Activated naive CD8-positive, alpha-beta T cell treated with anti-CD3 and anti-CD28 coated beads for 36 hours (primary cell): Measurements from ENCODE around the gene AP3B1. TPM values are rescaled to one million over a fixed set of nuclear protein-coding genes. Genes with fewer than 3 reads are reported as not detected.

Experiments
- DNase-seq: peaks from one replicate; pipeline ENCODE4 v3.0.0; 2021
- H3K27ac Mint-ChIP-seq: one replicate; pipeline ENCODE4 v1.8.0; 2022; ENCODE audit warnings: mild to moderate bottlenecking, moderate library complexity, mixed read lengths
- H3K27me3 Mint-ChIP-seq: one replicate; pipeline ENCODE4 v1.8.0; 2022; ENCODE audit warnings: mild to moderate bottlenecking, mixed read lengths
- H3K36me3 Mint-ChIP-seq: one replicate; pipeline ENCODE4 v1.8.0; 2021; ENCODE audit warnings: mild to moderate bottlenecking, mixed read lengths
- H3K4me1 Mint-ChIP-seq: one replicate; pipeline ENCODE4 v1.8.0; 2021; ENCODE audit warnings: mixed read lengths
- H3K4me3 Mint-ChIP-seq: one replicate; pipeline ENCODE4 v1.8.0; 2022; ENCODE audit warnings: mild to moderate bottlenecking, moderate library complexity, mixed read lengths
- H3K9me3 Mint-ChIP-seq: one replicate; pipeline ENCODE4 v1.8.0; 2022; ENCODE audit warnings: mixed read lengths
- total RNA-seq, 2 experiments: library from RNA; stranded (reverse); gene quantifications; one replicate each; pipeline ENCODE4 v1.2.3, GENCODE V29; 2021

AP3B1 gene
- total RNA-seq, 2 experiments from 2014 or later, result 36.6 to 36.7 TPM

DNA sequence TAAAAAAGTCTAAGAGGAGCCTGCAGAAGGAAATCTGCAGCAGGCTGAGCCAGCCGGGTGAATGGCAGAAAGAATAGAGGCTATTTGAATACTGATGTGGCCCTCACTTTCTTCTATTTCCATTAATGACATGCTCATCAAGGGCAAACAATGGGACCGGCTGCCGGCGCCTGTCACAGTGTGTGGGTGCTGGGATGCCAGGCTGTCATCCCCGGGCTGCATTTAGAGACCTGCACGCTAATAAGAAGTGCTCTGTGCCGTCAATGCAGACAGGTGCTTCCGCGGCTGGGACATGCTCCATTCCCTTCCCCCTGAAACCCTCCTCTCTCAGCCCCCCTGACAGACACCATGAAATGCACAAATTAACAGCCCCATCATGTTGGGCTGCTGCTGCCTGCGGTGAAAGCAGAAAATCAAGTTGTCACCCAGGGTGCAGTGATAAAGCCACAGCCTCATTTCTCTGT is 300.6 kb downstream of the AP3B1 start:
- peaks cover 3% of the 10 kb centered on the region for H3K4me1 Mint-ChIP-seq

GRCh38 chr5:77993141-77993854 is 301.2 kb downstream of the AP3B1 start:
- Mint-ChIP-seq H3K9me3 (no peaks in the 10 kb centered on the region), H3K4me3 (no peak overlapping the region), H3K4me1 (peaks cover 3% of the 10 kb centered on the region), H3K36me3 (peaks cover 2% of the 10 kb centered on the region), H3K27ac (no peak overlapping the region), H3K27me3 (no peaks in the 10 kb centered on the region)
- DNase-seq, result no peak

More for the DNA sequence above, 300.6 kb downstream of the AP3B1 start:
- H3K27ac Mint-ChIP-seq, result no peak overlapping the region
- peaks cover 3% of the 10 kb centered on the region for H3K36me3 Mint-ChIP-seq
- no peaks in the 10 kb centered on the region for H3K27me3 Mint-ChIP-seq
- no peaks in the 10 kb centered on the region for H3K9me3 Mint-ChIP-seq
- DNase-seq, result no peak
- no peak overlapping the region for H3K4me3 Mint-ChIP-seq

- no peak for DNase-seq
- Mint-ChIP-seq H3K36me3 (no peaks in the 10 kb centered on the region), H3K4me3 (no peak overlapping the region), H3K27me3 (no peaks in the 10 kb centered on the region), H3K27ac (no peak overlapping the region), H3K4me1 (peaks cover 3% of the 10 kb centered on the region), H3K9me3 (no peaks in the 10 kb centered on the region)
These were observed 303.4 kb downstream of the AP3B1 start for GRCh38 chr5:77991084-77991483.

DNA sequence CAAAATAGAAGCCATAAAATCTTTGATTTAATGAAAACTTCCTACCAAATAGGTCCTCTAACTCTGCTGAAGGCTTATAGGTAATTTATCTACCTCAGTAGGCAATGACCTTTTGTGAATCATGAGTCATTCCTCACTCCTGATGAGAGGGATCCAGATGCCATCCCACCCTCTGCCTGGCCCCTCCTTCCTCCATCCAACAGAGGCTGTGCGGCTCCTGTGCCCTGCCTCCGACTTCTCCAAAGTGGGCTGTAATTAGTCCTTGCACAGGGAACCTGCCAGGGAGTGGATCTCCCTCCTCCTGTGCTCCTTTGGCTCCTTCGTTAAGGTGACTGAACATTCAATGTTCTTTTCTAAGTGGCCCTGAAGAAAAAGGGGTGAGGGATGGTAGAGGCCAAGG is 304.5 kb downstream of the AP3B1 start:
- Mint-ChIP-seq H3K27me3 (no peaks in the 10 kb centered on the region), H3K27ac (no peak overlapping the region), H3K4me1 (peaks cover 3% of the 10 kb centered on the region), H3K36me3 (no peaks in the 10 kb centered on the region), H3K9me3 (no peaks in the 10 kb centered on the region), H3K4me3 (no peak overlapping the region)
- no peak for DNase-seq

DNA sequence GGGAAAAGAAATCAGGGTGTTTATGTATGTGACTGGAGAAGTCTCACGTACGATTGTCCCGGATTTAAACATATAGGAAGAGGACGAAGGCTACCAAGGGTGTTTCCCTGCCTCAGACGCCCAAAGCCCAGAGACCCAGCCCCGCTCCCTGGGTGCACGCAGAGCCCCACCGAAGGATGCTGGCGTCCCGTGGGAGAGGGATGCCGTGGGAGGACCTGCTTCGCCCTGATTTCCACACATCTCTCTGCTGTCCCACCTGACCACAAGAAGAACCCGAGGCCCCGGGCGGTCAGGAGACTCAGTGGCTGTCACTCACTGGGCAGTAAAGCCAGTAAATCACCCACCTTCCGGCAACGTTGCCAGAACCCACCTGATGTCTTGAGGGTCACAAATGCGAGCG is 306.5 kb downstream of the AP3B1 start:
- no peaks in the 10 kb centered on the region for H3K36me3 Mint-ChIP-seq
- DNase-seq, result no peak
- H3K4me1 Mint-ChIP-seq, result peaks cover 3% of the 10 kb centered on the region
- no peak overlapping the region for H3K27ac Mint-ChIP-seq
- no peak overlapping the region for H3K4me3 Mint-ChIP-seq
- H3K27me3 Mint-ChIP-seq, result no peaks in the 10 kb centered on the region
- no peaks in the 10 kb centered on the region for H3K9me3 Mint-ChIP-seq

DNA sequence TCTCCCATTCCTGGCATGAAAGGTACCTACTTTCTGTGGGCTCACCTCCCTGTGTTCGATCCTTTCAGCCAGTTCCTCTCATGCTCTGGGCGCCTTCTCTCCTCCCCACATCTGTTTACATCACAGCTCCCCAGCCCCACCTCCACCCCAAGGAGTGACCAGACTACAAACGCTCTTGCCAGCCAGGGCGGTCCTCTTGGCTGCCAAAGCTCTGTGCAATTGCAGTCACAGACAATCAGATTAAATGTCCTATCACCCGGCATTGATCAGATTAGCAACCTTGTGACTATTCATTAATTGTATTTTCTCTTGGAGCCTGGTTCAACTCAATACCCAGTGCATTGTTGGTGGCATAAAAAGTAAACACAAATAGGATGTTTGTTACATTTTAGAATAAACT is 307.2 kb downstream of the AP3B1 start:
- peaks cover 3% of the 10 kb centered on the region for H3K4me1 Mint-ChIP-seq
- H3K36me3 Mint-ChIP-seq, result no peaks in the 10 kb centered on the region
- no peak overlapping the region for H3K4me3 Mint-ChIP-seq
- H3K27me3 Mint-ChIP-seq, result no peaks in the 10 kb centered on the region
- DNase-seq, result no peak
- no peaks in the 10 kb centered on the region for H3K9me3 Mint-ChIP-seq
- no peak overlapping the region for H3K27ac Mint-ChIP-seq

GRCh38 chr5:77986261-77986660 is 308.2 kb downstream of the AP3B1 start:
- peaks cover 4% of the 10 kb centered on the region for H3K27me3 Mint-ChIP-seq
- no peak for DNase-seq
- no peaks in the 10 kb centered on the region for H3K36me3 Mint-ChIP-seq
- no peak overlapping the region for H3K27ac Mint-ChIP-seq
- peaks cover 3% of the 10 kb centered on the region for H3K4me1 Mint-ChIP-seq
- H3K9me3 Mint-ChIP-seq, result no peaks in the 10 kb centered on the region
- no peak overlapping the region for H3K4me3 Mint-ChIP-seq

DNA sequence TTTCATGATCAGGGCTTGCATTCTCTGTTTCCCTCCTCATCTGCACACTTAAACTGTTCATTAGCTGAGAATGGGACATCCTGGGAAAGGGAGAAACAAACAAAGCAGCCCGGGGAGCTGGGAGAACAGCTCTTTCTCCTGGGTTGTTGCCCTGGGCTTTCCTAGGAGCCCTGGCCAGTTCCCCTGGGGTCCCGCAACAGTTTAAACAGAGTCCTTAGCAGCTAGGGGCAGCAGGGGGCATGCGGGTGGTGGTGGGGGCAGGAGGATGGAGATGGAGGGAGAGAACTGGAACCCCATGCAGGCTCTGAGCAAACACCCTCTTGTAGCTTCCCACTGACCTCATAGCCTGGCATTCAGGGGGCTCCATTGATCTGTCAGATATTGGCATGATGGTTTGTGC is 309.3 kb downstream of the AP3B1 start:
- DNase-seq, result no peak
- Mint-ChIP-seq H3K27ac (no peak overlapping the region), H3K36me3 (no peaks in the 10 kb centered on the region), H3K27me3 (peaks cover 12% of the 10 kb centered on the region), H3K4me1 (peaks cover 3% of the 10 kb centered on the region), H3K4me3 (no peak overlapping the region), H3K9me3 (no peaks in the 10 kb centered on the region)

GRCh38 chr5:77984587-77984986 is 309.9 kb downstream of the AP3B1 start:
- Mint-ChIP-seq H3K36me3 (no peaks in the 10 kb centered on the region), H3K27ac (no peak overlapping the region), H3K27me3 (peaks cover 19% of the 10 kb centered on the region), H3K9me3 (no peaks in the 10 kb centered on the region), H3K4me1 (no peaks in the 10 kb centered on the region), H3K4me3 (no peak overlapping the region)
- DNase-seq, result no peak

DNA sequence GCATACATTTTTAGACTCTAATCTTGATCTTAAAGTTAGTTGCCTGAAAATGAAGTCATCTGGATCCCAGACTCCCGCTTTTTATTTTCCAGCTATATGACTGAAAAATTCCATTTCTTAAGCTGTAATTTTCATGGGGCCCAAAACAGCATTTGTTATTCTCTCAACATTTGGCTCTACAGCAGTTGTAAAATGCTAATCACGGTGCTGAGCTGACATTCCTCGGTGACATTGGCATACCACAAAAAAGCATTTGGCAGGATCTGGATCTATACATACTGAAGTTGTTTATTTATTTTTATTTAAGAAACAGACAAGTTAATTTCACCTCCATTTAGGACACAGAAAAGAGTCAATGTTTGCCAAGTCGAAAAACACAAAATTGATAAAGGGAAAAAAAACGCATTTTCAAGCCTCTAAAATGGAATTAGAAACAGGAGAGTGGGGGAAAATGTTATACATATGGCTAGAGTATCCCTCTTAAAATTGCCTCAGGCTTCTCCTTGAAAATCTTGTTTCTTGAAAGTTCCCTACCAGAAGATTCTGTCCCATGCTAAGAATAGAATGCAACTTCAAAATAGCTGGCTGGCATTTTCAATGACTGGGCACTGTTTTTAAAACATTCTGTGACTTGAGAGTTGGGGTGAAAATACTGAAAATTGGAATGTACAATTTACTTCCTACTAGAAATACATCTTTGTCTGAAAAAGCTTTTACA is 310.9 kb downstream of the AP3B1 start:
- Mint-ChIP-seq H3K4me1 (no peaks in the 10 kb centered on the region), H3K36me3 (no peaks in the 10 kb centered on the region), H3K27ac (no peak overlapping the region), H3K9me3 (no peaks in the 10 kb centered on the region), H3K27me3 (peaks cover 19% of the 10 kb centered on the region), H3K4me3 (no peak overlapping the region)
- DNase-seq, result no peak

- Mint-ChIP-seq H3K4me3 (no peak overlapping the region), H3K4me1 (no peaks in the 10 kb centered on the region), H3K9me3 (no peaks in the 10 kb centered on the region), H3K36me3 (no peaks in the 10 kb centered on the region), H3K27me3 (peaks cover 26% of the 10 kb centered on the region), H3K27ac (no peak overlapping the region)
- DNase-seq, result no peak
These were observed 312.7 kb downstream of the AP3B1 start for GRCh38 chr5:77981820-77982219.

DNA sequence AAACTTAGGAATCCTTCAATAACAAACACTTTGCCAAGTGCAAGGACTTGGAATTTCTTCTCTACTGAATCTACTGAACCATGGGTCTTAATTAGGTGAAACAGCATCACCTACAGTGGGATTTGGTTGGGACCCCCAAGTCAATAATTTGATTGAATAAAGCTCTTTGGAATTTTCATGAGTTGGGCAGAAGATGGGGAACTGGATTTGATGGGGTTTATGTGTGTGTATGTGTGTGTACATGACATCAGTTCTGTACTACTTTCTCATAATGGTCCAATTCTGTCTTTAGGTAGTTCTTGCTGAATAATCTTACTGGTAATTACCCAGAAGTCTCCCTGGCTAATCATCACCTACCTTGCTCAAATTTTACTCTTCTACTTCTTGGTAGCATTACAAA is 319.9 kb downstream of the AP3B1 start:
- H3K27ac Mint-ChIP-seq, result no peak overlapping the region
- no peak for DNase-seq
- peaks cover 14% of the 10 kb centered on the region for H3K4me1 Mint-ChIP-seq
- H3K27me3 Mint-ChIP-seq, result peaks cover 70% of the 10 kb centered on the region
- H3K36me3 Mint-ChIP-seq, result no peaks in the 10 kb centered on the region
- no peaks in the 10 kb centered on the region for H3K9me3 Mint-ChIP-seq
- no peak overlapping the region for H3K4me3 Mint-ChIP-seq

DNA sequence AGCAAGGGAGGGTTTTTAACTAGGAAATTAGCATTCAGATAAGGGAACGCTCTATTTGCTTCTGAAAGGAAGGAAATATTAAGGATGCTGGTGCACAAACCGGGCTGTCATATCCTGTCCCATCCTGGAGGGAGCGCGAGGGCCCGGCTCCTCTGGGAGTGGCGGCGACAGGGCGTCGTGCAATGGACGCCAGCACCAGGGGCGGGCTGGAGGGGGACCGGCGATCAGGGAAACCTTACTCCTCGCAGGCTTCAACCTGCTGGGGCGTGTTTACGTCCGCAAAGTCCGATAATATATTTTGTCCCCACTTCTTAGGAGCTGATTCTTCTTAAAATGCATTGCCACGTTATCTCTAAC is 321.3 kb downstream of the AP3B1 start:
- Mint-ChIP-seq H3K27me3 (peaks cover 78% of the 10 kb centered on the region), H3K27ac (no peak overlapping the region), H3K9me3 (no peaks in the 10 kb centered on the region), H3K36me3 (no peaks in the 10 kb centered on the region), H3K4me1 (peaks cover 14% of the 10 kb centered on the region), H3K4me3 (peak overlapping the region; percentile 69)
- DNase-seq, result no peak

DNA sequence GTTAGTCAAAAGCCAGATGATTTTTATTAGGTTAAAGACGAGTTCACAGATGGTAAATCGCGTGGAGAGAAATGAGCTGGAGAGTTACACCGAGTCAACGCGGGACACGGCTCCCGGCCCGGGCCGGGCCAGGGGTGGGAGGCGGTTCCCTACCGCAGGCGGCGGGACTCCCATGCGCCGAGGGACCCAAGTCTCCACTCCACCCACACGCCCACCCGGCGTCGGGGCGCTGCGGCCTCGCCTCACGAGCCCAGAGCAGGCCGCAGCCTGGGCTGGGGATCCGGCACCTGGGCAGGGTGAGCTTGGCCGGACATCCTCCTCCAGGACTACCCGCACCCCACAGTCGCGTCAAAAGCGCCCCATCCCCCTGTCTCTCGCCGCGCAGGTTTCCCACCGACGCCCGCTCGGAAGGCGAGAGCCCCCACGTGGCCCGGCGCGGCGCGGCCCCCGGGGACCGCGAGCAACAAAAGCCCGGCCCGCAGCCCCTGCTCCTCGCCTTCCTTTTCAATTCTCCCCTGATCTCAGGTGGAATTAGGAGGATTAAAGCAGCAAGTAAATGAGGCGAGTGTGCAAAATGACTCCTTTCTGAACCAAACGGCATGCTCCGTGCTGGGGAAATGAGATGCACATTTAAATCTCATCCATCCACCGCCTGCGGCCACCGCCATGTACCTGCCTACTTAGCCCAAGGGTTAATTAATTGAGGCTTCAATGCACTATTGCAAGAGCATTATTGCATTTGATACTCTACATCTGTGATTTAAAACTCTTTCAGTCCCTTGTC is 321.8 kb downstream of the AP3B1 start:
- peak; percentile 33 for DNase-seq
- Mint-ChIP-seq H3K27ac (no peak overlapping the region), H3K4me3 (peak overlapping the region; percentile 69), H3K4me1 (peaks cover 14% of the 10 kb centered on the region), H3K27me3 (peaks cover 78% of the 10 kb centered on the region), H3K36me3 (no peaks in the 10 kb centered on the region), H3K9me3 (no peaks in the 10 kb centered on the region)

- Mint-ChIP-seq H3K27ac (no peak overlapping the region), H3K4me1 (peaks cover 14% of the 10 kb centered on the region), H3K27me3 (peaks cover 75% of the 10 kb centered on the region), H3K36me3 (no peaks in the 10 kb centered on the region), H3K9me3 (no peaks in the 10 kb centered on the region), H3K4me3 (peak overlapping the region; percentile 27)
- DNase-seq, result no peak
These were observed 322.6 kb downstream of the AP3B1 start for GRCh38 chr5:77971776-77972468.
